Natural killer cell treated with Interleukin-12 subunit alpha and Interleukin-12 subunit beta and Interleukin-15 and Interleukin-18, amount 100 ng/mL, for 72 hours (primary cell): ENCODE data around the gene BIVM. TPM values are rescaled to one million over a fixed set of nuclear protein-coding genes. Genes with fewer than 3 reads are reported as not detected.

Experiments used
- total RNA-seq, 2 donors: library from RNA; stranded (reverse); gene quantifications; one replicate each; pipeline ENCODE4 v1.2.3, GENCODE V29; 2022

Gene BIVM
- total RNA-seq, 2 donors from 2014 or later: 14.5 to 23.4 TPM

Other genes with a start within 250 kb of the BIVM start
- gene TPP2, start 202.1 kb upstream of the BIVM start, total RNA-seq: 10 to 100 TPM; 60.2 to 99.3 TPM
- gene METTL21C, start 104.1 kb upstream of the BIVM start, total RNA-seq: not detected
- gene TEX30, start 25.3 kb upstream of the BIVM start, total RNA-seq: 10 to 100 TPM; 23.3 to 29.1 TPM
- gene POGLUT2, start 143 bp upstream of the BIVM start, total RNA-seq: 1 to 10 TPM; 5.4 to 5.5 TPM
- 10 to 100 TPM; 66.5 to 71.0 TPM for gene ERCC5, start 46.9 kb downstream of the BIVM start, total RNA-seq